Psoas muscle (tissue), 8 donors: ENCODE data around the gene MFAP3L. TPM values are rescaled to one million over a fixed set of nuclear protein-coding genes. Genes with fewer than 3 reads are reported as not detected.

ENCODE experiments used
- ATAC-seq, 4 donors: fragments of 200-7000 bp; cut with Tn5 transposase; one replicate each; pipeline ENCODE4 v1.9.1; 2020; ENCODE audit warnings: moderate library complexity in 3 of 4, mild to moderate bottlenecking in 2 of 4
- DNase-seq, 2 donors: peaks; one replicate each; pipeline ENCODE4 v3.0.0-alpha.2; 2020
- H3K27ac ChIP-seq: fragments of 200-600 bp; one replicate; pipeline ENCODE4 v1.8.0; 2022
- H3K27me3 ChIP-seq, 3 donors: fragments of 200-600 bp in 1 of 3; one replicate each; pipeline versions ENCODE4 v1.6.1 to v1.8.0; 2013 to 2022; ENCODE audit warnings: low read length in 2 of 3, mild to moderate bottlenecking in 2 of 3, moderate library complexity in 1 of 3; ENCODE audit not compliant: insufficient read depth in 3 of 3
- H3K36me3 ChIP-seq, 2 donors: fragments of 200-600 bp in 1 of 2; one replicate each; pipeline versions ENCODE4 v1.6.1 to v1.8.0; 2013 to 2022; ENCODE audit warnings: low read depth in 1 of 2, mild to moderate bottlenecking in 1 of 2, moderate library complexity in 1 of 2; ENCODE audit not compliant: insufficient read depth in 1 of 2
- H3K4me1 ChIP-seq: fragments of 200-600 bp; one replicate; pipeline ENCODE4 v1.8.0; 2022
- H3K4me3 ChIP-seq: fragments of 200-600 bp; one replicate; pipeline ENCODE4 v1.8.0; 2022; ENCODE audit warnings: mild to moderate bottlenecking
- H3K9me3 ChIP-seq: fragments of 200-600 bp; one replicate; pipeline ENCODE4 v1.8.0; 2022
- CTCF ChIP-seq: fragments of 200-600 bp; IDR thresholded peaks from one replicate; pipeline ENCODE4 v1.8.0; 2022; ENCODE audit warnings: antibody characterized with exemption
- WGBS, 3 donors: extraction: QIAGEN DNeasy Blood & Tissue Kit; methylation state at CpG; one replicate each; pipeline versions ENCODE4 v1.1.6 to v1.1.7; 2013; 5-methylcytosine and 5-hydroxymethylcytosine counted together
- intact Hi-C, 2 donors: fragments of 100-400 bp; cut with DNase I; formaldehyde crosslinking; loops; one replicate each; pipeline versions ENCODE4 v1.11.0 to v1.14.2; 2022
- polyA plus RNA-seq, 3 donors: library from polyadenylated mRNA; stranded (reverse); fragments of 200-250 nt; gene quantifications; one replicate each; pipeline ENCODE4 v1.2.3, GENCODE V29; 2013
- total RNA-seq, 4 donors: library from RNA; stranded (reverse); fragmentation: NEBNext Ultra II Directional in 2 of 4; extraction: Animal tissue kit (Norgen Biotek cat#: 25700) in 2 of 4; gene quantifications; one replicate each; pipeline versions ENCODE4 v1.2.1 to v1.2.4, GENCODE V29; 2021 to 2023
- donor health status: healthy with polysubstance abuse.
- donor health status: DM: no; HTN: no; CAD: no; lungs with moderate emphysema.
- donor health status: Bipolar disorder and iron deficiency.
- donor health status: healthy.
- donor health status: DM: yes; HTN: yes; CAD: no.
- donor health status: DM: no; HTN: no; CAD: no.
- donor health status: DM: no; HTN: no; CAD: no.
- donor health status: DM: yes; HTN: yes; CAD: no.

Gene MFAP3L
- total and polyA plus RNA-seq, 7 donors: 1.8 to 20.1 (median 2.5) TPM

GRCh38 chr4:170058826-170059225 is 32.6 kb upstream of the MFAP3L start:
- no peaks in the 10 kb centered on the region for H3K9me3 ChIP-seq
- no peak for ATAC-seq
- 67 to 76% (median 73%) methylated on average over 2 of the region's 2 CpGs for WGBS, 3 donors
- H3K36me3 ChIP-seq: peaks cover 0 to 32% of the 10 kb centered on the region in 2 donors
- H3K4me3 ChIP-seq: no peak overlapping the region
- DNase-seq: no peak
- no peaks in the 10 kb centered on the region for H3K4me1 ChIP-seq
- intact Hi-C loops: no loop called here
- no peaks in the 10 kb centered on the region for H3K27me3 ChIP-seq
- no peak overlapping the region for H3K27ac ChIP-seq
- no peak for TF ChIP-seq CTCF

GRCh38 chr4:170057866-170058265 is 31.7 kb upstream of the MFAP3L start:
- Histone ChIP-seq H3K27me3 (no peaks in the 10 kb centered on the region), H3K36me3 (peaks cover 0 to 24% of the 10 kb centered on the region in 2 donors), H3K9me3 (no peaks in the 10 kb centered on the region), H3K4me3 (no peak overlapping the region), H3K27ac (no peak overlapping the region), H3K4me1 (no peaks in the 10 kb centered on the region)
- 64 to 81% (median 79%) methylated on average over 4 of the region's 4 CpGs for WGBS, 3 donors
- no peak for TF ChIP-seq CTCF
- no peak for DNase-seq
- intact Hi-C loops: no loop called here
- ATAC-seq: no peak

GRCh38 chr4:170052919-170053318 is 26.7 kb upstream of the MFAP3L start:
- Histone ChIP-seq H3K4me1 (no peaks in the 10 kb centered on the region), H3K4me3 (no peak overlapping the region), H3K27ac (no peak overlapping the region), H3K27me3 (no peaks in the 10 kb centered on the region), H3K36me3 (no peaks in the 10 kb centered on the region), H3K9me3 (no peaks in the 10 kb centered on the region)
- ATAC-seq (no peak), DNase-seq (no peak)
- no peak for TF ChIP-seq CTCF
- intact Hi-C loops: loop anchor here in 1 of 2 donors (5.0 kb wide), 1 partner anchor 246 kb away; no protein-coding TSS in a partner anchor
- WGBS, 3 donors: 73 to 75% (median 74%) methylated on average over 5 of the region's 5 CpGs

GRCh38 chr4:170051402-170051801 is 25.2 kb upstream of the MFAP3L start:
- Histone ChIP-seq H3K27me3 (no peaks in the 10 kb centered on the region), H3K4me3 (no peak overlapping the region), H3K36me3 (no peaks in the 10 kb centered on the region), H3K4me1 (no peaks in the 10 kb centered on the region), H3K9me3 (no peaks in the 10 kb centered on the region), H3K27ac (no peak overlapping the region)
- no peak for ATAC-seq
- 85 to 93% (median 87%) methylated on average over 2 of the region's 2 CpGs for WGBS, 3 donors
- TF ChIP-seq CTCF: no peak
- intact Hi-C loops: loop anchor here in 1 of 2 donors (5.0 kb wide), 1 partner anchor 244 kb away; no protein-coding TSS in a partner anchor
- no peak for DNase-seq

- H3K36me3 ChIP-seq: no peaks in the 10 kb centered on the region
- no peak for TF ChIP-seq CTCF
- H3K9me3 ChIP-seq: no peaks in the 10 kb centered on the region
- no peak overlapping the region for H3K27ac ChIP-seq
- H3K4me3 ChIP-seq: no peak overlapping the region
- whole genome bisulfite sequencing, 3 donors: 76 to 80% (median 77%) methylated on average over 6 of the region's 6 CpGs
- H3K4me1 ChIP-seq: no peaks in the 10 kb centered on the region
- ATAC-seq (no peak), DNase-seq (no peak)
- intact Hi-C loops: loop anchor here (2.0 to 10.0 kb wide), 4 partner anchors 145 to 437 kb away; partner anchors contain the start of gene NEK1 (in 1 of the 2)
- H3K27me3 ChIP-seq: no peaks in the 10 kb centered on the region
Measured at GRCh38 chr4:170049766-170050165, 23.6 kb upstream of the MFAP3L start.
